GM19023 (cell line): Measurements from ENCODE around the gene SYT6.

Experiments used
- ATAC-seq: cut with Tn5 transposase; IDR thresholded peaks from one replicate; pipeline ENCODE4 v1.9.1; 2021; ENCODE audit warnings: mild to moderate bottlenecking, moderate library complexity; ENCODE audit not compliant: unreplicated experiment

The SYT6 gene

DNA sequence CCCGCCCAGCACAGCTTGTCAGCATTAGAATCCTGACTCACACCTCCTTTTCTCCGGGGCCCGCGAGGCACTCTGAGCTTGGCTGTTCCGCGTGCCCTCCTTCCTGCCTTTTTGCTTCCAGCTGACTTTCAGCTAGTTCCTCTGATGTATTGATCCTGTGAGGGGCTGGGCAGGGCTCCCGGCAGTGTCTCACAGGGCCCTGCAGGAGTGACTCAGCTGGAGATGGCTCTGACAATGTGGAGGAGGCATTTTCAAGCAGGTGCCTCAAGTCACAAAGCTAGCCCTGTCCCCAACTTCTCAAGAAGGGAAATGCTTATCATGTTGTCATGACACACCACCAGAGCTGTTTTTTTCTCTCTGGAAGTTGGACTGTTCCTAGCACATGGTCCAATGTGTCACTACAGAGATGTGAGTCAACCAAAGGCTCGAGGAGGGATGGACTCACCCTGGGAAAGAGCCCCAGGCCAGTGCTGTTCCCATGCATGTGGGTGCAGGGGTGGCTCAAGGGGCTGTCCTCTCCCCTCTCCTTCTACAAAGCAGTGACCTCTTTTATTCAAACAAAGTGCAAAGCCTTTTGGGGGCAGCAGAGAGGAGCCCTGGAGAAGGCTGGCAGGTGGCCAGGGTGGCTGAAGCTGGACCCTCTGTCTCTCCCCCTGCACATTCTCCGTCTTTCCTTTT is 30.6 kb downstream of the SYT6 start:
- no peak for ATAC-seq

DNA sequence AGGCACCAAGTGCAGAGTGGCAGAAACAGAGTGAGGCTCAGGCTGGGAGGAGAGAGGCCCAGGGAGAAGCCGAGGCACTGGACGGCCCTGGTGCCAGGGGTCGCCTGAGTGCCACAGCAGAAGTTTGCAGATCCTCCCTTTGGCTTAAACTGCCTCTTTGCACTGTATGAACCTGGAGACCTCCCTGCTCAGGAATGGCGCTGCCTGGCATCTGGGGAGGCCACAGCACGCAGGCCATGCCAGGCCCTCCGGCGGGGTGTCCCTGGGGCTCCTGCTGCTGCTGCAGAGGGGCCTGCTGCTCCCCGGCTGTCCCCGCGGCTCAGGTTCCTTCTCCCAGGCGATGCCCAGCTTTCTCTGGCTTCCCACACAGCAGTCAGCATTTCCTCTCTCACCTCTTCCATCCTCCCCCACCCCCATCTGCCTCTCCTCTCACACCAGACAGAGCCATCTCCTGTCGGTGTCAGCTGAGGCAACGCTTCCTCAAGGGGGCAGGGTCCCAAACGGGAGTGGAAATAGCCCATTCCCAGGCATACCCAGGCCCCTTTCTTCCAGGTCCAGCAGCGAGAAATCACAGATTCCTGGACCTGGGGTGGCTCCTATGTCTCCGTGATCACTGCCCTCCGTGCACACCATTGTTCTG is 35.2 kb downstream of the SYT6 start:
- no peak for ATAC-seq

DNA sequence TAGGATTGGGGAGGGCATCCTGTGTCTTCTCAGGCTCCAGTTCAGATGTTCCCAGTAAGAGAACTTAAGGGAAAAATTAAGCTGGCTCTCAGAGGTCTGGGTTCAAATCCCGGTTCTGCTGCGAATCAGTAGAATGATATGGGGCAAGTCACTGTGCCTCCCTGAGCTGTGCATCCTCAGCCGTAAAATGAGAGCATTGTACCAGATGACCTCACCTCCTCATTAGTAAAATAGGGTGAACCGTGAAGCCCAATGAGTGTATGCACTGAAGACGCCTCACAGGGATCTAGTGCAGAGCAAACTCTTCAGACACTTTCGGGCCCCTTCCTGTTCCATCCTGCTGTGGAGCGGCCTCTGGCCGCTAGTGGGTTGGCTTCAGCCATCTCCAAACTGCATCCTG is 36.0 kb downstream of the SYT6 start:
- ATAC-seq = no peak

DNA sequence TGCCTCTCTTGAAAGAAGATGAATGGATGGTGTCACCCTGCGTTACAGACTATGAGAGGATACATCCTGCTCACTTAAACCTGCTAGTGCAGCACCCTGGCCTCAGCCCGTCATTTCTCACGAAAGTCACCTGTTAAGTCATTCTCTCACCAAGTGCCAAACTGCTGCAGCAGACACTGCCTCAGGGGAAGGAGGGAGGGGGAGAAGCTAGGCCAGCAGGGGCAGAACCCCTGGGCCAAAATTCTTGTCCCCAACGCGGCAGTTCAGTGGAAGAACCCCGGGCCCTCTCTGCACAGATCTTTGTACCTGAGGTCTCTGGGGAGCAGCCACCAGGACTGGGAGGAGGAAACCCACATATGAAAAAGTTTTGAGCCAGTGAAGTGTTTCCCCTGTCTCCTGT is 37.6 kb downstream of the SYT6 start:
- no peak for ATAC-seq

DNA sequence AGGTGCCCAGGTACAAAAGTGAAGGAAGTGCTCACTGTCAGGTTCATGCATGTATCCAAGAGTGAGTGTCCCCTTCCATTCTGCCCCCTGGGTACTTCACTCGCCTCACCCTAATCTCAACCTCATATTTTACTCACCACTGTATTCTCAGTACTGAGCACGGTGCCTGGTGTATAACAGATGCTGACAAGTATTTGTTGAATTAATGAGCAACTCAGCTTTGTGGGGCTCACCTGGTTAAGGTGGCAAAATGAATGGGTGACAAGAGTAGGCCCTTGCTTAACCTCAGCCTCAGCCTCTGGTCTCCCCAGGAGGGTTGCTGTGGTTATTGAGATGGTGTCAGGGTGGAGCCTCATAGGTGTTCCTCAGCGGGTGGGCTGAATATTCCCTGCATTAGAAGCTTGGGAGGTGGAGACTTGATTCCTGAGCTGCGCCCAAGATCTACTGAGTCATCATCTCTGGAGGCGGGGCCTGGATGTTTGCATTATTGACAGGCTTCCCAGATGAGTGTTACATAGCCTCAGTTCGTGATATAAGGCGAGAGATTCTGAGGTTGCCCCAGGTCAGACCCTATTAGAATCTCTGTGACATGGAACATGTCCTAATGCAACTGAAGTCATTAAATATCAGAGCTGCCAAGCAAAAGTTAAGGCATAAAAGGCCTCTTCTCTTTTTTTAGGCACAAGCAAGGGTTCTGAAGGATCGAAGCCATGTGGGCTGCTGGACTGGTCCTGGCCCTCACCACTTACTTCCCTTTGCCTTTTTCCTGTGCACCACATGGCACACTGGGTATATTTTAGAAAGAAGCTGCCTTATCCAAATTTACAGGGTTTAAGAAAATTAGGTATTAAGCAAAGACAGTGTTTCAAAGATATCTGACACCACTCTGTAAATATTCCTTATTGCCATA is 39.2 kb downstream of the SYT6 start:
- no peak for ATAC-seq

DNA sequence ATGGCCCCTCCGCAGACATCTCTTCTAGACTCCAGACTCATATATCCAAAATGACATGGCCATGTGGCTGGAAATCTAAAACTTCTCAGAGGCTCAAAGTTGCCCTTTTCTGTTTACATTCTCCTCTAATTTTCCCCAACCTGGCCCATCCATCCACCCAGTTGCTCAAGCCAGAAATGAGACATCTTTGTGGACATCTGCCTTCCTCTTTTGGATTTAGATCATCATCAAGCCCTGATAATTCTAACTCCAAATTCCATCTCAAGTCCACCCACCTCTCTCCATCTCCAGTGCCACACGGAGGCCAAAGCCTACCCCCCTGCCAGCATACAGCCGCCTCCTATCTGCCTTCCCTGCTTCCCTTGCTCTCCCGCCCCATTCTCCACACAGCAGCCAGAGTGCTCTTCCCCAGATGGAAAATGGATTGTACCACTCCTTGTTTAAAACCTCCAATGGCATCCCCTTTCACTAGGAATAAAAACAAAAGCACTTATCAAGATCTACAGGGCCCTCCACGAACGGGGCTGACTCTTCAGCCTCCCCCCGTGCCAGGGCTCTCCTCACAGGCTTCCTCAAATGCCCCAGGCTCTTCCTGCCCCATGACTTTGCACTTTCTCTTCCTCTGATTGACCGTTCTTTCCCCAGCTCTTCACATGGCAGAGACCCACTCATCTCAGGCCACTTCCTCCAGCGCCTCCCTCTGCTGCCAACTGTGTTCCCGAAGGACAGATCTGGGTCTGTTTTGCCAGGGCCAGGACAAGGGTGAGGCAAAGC is 40.1 kb downstream of the SYT6 start:
- ATAC-seq = no peak

DNA sequence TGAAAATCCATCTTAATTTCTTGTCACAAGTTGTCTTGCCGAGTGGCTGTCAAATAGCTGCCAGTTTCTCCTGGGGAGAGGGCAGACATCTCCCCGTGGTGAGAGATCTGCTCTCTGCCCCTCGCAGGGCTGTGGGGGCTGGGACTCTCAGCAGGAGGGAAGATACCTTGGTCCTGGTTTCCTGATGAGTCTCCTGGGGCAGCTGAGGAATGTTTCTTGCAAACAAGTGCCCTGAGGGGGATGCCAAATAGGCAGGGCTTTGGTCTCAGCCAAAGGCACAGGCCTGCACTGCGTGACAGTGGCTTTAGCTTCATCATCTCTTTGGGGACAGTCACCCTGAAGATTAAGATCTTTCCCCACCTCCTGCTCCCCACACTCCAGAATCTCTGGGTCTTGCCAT is 40.9 kb downstream of the SYT6 start:
- no peak for ATAC-seq

DNA sequence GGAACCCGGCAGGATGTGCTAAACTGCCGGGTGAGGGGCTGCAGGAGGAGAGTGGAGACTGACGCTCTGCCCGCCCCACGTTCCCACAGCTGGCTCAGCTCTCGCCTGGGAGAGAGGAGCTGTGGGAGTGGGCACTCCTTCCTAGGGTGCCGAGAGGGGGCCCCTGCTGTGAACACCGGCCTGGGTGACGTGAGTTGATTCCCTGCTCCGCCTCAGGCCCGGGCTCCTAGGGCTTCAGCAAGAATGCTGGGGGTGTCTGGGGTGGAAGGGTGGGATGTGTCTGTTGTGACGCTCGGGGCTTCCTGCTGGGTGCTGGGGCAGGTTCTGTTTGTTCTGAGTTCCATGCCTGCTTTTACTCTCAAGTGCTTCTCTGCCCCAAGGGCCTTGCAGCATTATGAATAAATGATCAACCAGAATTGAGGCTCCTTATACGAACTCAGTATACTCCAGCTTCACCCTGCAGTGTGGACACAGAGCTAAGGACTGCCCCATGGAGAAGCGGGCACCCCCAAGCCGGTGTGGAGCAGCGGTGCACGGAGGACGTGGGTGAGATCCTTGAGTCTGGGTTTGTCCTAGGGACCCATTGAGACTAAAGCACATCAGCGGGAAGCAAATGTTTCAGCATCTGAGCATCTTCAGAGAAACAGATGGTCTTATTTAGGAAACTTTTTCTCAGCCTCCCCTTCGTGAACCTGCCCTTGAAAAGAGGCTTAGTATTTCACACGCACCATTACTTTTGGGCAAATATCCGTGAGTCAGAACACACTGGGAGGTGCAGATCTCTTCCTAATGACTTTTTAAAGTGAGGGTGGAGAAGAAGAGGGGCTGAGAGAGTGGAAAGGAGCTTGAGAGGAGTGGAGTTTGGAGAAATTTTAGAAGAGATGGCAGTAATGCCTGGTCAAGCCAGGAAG is 41.7 kb downstream of the SYT6 start:
- ATAC-seq = no peak

DNA sequence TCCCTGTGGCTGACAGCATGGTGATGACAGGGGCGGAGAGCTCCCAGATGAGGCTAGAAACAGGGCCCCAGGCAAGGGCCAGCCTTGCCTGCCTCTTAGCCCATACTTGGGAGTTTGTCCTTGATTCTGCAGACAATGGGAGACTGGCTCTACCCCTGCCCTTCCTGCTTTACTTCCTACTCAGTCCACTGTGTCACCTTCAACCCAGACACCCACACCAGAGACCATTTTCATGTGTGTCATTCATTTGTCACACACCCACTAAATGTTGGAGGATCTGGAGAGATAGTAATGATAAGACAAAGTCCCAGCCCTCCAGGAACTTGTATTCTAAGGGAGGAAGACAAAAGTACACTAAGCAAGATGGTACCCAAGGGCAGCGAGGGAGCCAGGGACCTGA is 43.7 kb downstream of the SYT6 start:
- ATAC-seq = no peak

DNA sequence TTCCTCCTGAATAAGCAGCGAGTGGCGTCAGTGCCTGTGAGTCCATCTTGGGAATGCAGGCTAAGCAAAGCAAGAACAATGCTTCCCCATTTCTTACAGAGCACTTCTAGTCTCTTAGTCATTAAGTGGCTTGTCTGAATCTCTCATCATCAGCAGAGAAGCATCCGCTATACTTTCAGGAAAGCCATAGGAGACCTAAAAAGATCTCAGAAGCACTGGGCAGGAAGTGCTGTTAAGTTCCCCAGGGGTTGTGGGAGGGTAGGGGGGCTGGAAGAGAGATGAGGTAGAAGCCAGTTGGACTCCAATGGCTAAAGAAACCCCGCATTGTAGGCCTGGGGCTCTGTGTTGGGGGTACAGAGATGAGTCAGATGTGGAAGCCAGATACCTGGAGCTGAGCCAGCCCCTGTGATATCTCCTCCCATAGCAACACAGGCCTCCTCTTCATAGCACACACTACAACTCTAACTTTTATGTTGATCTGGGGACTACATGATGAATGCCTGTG is 44.9 kb downstream of the SYT6 start:
- ATAC-seq = peak; percentile 82

DNA sequence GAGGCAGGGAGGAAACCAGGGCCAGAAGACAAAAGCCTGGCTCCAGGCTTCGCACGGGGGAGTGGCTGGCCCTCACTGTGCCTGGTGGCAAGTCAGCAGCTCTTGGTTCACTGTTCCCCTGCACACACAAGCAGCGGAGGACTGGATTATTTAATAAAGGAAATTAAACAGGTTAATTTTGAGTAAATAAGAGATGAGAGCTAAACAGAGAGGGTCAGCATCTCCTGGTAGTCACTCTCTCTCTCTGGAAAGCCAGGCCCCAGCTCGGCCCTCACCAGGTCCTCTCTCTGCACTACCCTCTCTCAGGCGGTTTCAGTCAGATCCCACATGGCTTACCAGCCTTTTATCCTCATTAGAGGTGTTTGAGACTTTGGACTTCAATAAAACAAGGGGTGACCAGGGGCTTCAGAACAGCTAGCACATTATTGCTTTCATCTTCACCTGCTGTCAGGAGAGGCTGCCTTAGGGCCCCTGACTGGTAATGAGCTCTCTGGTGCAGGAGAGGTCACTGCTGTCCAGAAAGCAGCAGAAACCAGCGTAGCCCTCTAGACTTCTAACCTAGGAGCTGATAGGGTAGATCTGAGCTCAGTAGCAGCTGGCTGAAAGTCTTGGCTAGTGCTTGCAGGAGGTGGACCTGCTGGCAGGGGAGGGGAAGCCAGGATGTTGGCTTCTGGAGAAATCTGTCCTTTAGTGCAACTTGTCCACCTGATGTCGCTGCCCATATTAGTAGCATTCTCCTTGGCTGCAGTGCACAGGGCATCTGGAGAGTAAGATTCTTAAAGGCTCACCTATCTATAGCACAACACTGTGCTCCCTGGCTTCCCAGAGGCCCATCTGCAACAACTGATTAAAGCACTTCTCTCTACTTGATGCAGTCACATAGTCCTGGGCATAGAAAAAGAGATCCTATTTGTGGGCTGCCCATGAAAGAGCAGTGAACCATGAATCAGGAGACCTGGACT is 45.9 kb downstream of the SYT6 start:
- no peak for ATAC-seq

DNA sequence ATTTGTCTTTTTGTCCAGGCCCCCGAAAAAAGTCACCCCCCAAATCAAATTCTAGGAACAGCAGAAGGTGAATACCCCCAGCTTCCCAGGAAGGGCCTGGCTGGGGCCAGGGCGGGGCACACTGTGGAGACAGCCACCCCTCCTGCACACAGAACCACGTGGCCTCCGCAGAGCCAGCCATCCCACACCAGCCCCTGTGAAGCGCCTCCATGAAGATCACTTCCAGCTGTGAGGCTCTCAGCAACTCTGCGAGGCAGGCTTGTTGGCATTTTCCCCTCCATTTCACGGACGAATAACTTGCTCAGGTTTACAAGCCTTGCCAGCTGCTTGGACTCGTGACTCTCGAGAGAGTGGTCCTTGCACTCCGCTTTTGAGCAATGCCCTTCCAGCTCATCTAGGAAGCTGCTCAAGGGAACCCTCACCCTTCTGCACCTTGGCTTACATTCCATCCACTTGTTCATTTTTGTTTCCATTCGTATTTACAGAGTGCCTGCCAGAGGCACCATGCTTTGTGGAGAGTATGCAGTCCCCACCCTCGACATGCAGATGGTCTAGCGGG is 48.2 kb downstream of the SYT6 start:
- ATAC-seq = no peak

DNA sequence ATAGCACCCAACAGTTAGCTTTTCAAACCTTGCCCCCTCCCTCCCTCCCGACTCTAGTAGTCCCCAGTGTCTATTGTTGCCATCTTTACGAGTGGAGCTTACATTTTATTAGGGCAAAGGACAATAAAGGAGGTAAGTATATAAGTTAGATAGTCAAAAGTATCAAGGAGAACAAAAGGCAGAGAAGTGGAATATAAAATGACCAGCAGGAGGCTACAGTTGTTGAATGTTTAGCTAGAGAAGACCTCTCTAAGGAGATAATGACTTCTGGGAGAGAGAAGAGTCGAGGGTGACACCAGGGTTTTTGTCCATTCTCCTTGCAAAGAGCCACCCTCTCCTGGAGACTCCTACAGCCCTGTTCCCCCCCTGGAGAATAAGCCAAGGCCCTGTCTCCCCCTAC is 48.7 kb downstream of the SYT6 start:
- ATAC-seq = no peak

DNA sequence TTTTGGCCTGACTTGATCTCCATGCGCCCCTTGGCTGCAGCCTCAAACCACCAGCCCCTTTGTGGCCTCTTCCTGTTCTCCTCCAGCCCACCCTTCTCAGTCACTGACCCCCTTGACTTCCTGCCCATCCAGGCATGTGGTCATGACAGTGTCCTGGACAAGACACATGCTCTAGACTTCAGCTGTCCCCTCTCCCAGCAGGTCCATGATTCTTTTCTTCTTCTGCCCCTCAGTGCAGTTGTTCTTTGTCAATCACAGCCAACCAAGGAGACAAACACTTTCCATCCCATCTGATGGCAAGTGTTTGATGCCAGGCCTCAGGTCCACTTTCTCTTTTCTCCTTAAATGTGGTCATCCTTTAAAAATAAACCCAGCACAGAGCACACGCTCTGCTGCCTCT is 49.7 kb downstream of the SYT6 start:
- no peak for ATAC-seq

DNA sequence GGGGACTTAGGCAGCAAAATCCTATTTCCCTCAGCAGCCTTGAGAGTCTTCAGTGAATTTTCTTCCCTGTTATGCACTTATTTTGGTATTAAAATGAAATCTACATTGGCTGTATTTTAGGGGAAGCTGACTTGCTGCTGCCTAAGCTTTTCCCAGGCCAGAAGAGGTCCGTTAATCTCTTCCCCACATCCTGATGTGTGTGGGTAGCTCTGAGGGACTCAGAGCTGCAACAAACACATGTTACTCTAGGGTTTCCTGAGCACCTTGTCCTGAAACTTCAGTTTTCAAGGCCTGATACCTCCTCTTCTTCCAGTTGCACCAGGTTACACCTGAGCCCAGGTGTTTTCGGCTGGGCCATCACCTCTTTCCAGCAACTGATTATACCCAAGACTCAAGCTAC is 51.5 kb downstream of the SYT6 start:
- ATAC-seq = no peak

DNA sequence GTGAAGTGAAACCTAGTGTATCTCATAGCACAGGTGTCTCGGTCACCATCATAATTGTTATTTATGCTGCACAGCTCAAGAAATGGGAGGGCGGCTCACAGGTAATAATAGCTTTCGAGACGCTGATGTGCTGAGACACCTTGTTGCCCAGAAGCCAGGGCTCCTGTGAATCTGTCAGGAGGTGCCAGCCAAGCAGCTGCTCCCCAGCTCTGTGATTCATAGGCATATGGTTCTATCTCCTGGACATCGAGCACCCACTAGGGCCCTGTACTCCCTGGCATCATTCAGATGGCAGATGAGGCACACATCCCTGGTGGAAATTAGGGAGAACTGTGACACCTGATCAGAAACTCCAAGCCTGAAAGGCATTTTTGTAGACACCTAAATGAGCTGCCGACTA is 53.5 kb downstream of the SYT6 start:
- ATAC-seq = no peak

DNA sequence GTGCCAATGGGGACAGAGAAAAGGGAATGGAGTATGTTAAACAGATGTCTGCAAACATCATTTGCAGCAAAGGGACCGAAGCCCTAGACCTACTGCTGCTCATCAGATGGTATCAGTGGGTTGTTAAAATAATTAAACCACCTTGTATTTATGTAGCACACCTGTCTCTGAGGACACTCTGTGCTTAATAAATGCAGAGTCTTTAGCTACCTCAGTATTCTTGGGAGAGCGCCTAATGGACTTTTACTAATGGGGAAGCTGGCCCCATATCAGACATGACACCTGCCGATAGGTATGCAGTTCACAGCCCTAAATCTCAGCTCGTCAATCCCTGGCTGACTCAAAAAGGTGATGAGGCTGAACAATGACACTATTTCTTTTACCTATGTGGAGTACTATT is 54.4 kb downstream of the SYT6 start:
- ATAC-seq = no peak

DNA sequence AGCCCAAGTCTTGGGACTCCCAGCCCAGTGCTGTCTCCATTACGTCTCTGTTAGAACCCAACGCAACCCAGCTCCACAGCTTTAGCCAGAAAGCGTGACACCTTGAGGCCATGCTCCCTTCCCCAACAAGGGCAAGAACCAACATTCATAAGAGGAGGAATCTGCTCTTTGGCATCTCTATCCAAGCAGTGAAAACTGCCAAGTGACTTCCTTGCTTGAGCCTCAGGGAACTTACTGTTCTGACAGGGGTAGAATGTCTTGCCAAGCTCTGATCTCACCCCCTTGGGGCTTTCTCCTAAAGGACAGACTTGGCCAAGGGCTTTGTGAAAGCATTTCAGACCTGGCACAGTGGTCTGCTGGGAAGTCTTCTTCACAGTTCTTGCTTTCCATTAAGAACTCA is 56.6 kb downstream of the SYT6 start:
- ATAC-seq = no peak

DNA sequence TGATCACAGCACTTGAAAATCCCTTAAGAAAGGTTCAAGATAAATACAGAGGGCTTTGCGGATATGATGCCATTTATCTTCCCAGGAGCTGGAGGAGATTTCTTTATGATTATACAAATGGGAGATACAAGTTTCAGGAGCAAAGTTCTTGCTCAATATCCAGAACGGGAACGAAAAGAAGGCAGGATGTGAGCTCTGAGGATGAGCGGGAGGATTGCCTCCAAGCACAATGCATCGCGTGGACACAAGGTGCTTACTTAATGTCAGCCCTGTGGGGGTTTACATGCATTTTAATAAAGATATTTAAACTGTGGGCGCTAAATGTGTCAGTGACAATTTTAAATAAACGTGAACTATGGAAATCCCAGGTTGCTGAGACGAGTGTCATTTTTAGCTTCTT is 59.0 kb downstream of the SYT6 start:
- ATAC-seq = no peak
